B cell (primary cell): Measurements from ENCODE around the gene SMAP2. TPM values are rescaled to one million over a fixed set of nuclear protein-coding genes. Genes with fewer than 3 reads are reported as not detected.
A peak's percentile ranks its signal among the peaks of the same experiment; 100 is the strongest.

Source experiments
- ATAC-seq: fragments of 200-7000 bp; cut with Tn5 transposase; one replicate; pipeline ENCODE4 v1.10.0; 2021; ENCODE audit warnings: low read depth, mild to moderate bottlenecking, moderate number of reproducible peaks, moderate library complexity
- CTCF ChIA-PET: fragments of 350-600 bp; sonication (Branson Sonifier 250); formaldehyde crosslinking; loops from one replicate; lab custom pipeline; 2021; ENCODE audit warnings: antibody characterized with exemption, inconsistent platforms; lab: Charles Lee
- POLR2A ChIA-PET: fragments of 350-600 bp; sonication (Branson Sonifier 250); formaldehyde crosslinking; loops from one replicate; lab custom pipeline; 2021; ENCODE audit warnings: antibody characterized with exemption; lab: Charles Lee
- DNase-seq: peaks from one replicate; pipeline ENCODE4 v3.0.0; 2013
- H2AFZ ChIP-seq: 2 replicates; pipeline ENCODE4 v1.6.1; 2012; ENCODE audit warnings: mild to moderate bottlenecking, low read depth, low read length; ENCODE audit not compliant: insufficient read depth, poor library complexity, severe bottlenecking
- H3K27ac ChIP-seq, 2 donors: 1 replicate in 1 of 2; 2 replicates in 1 of 2; pipeline ENCODE4 v1.5.1; 2012 to 2013; ENCODE audit warnings: low read length in 2 of 2, mild to moderate bottlenecking in 2 of 2, moderate library complexity in 1 of 2
- H3K27me3 ChIP-seq, 4 experiments: fragments of 200-600 bp in 1 of 4; sonication (generic) in 1 of 4; replicated peaks in 1 of 4; 1 replicate in 2 of 4; 2 replicates in 2 of 4; pipeline versions ENCODE4 v1.6.1 to v1.7.0; 2013 to 2016; ENCODE audit warnings: low read length in 3 of 4, mild to moderate bottlenecking in 2 of 4, mixed read lengths in 1 of 4, moderate library complexity in 1 of 4; ENCODE audit not compliant: insufficient read depth in 4 of 4, control insufficient read depth in 3 of 4; ENCODE audit errors: control extremely low read depth in 1 of 4
- H3K36me3 ChIP-seq, 2 experiments: replicated peaks in 1 of 2; 1 replicate in 1 of 2; 2 replicates in 1 of 2; pipeline versions ENCODE4 v1.6.1 to v1.7.1; 2013; ENCODE audit warnings: low read length in 1 of 2; ENCODE audit not compliant: insufficient read depth in 2 of 2, control insufficient read depth in 1 of 2; ENCODE audit errors: control extremely low read depth in 1 of 2, extremely low read depth in 1 of 2
- H3K4me1 ChIP-seq, 2 donors: fragments of 200-600 bp in 1 of 2; sonication (generic) in 1 of 2; 1 replicate in 1 of 2; 2 replicates in 1 of 2; pipeline versions ENCODE4 v1.5.1 to v1.6.1; 2013 to 2017; ENCODE audit warnings: low read length in 2 of 2; ENCODE audit not compliant: control insufficient read depth in 2 of 2, insufficient read depth in 2 of 2
- H3K4me2 ChIP-seq: replicated peaks from 2 replicates; pipeline ENCODE3; 2012; ENCODE audit warnings: mild to moderate bottlenecking, low read depth, low read length; ENCODE audit not compliant: poor library complexity, severe bottlenecking
- H3K4me3 ChIP-seq, 5 experiments: fragments of 200-600 bp in 1 of 5; sonication (generic) in 1 of 5; 1 replicate in 3 of 5; 2 replicates in 2 of 5; pipeline versions ENCODE4 v1.5.1 to v1.7.0; 2011 to 2016; ENCODE audit warnings: low read length in 4 of 5, mild to moderate bottlenecking in 4 of 5, low read depth in 2 of 5, control low read depth in 1 of 5, moderate library complexity in 1 of 5; ENCODE audit not compliant: insufficient read depth in 1 of 5; ENCODE audit errors: control extremely low read depth in 1 of 5, extremely low read depth in 1 of 5
- H3K79me2 ChIP-seq: fragments of 200-600 bp; sonication (generic); one replicate; pipeline ENCODE4 v1.6.0; 2016; ENCODE audit warnings: low read length; ENCODE audit not compliant: control insufficient read depth, insufficient read depth
- H3K9ac ChIP-seq: fragments of 200-600 bp; sonication (generic); 2 replicates; pipeline ENCODE4 v1.6.1; 2017; ENCODE audit warnings: mild to moderate bottlenecking, low read length, moderate library complexity
- H3K9me3 ChIP-seq, 3 donors: one replicate each; pipeline versions ENCODE4 v1.6.1 to v1.7.1; 2013; ENCODE audit warnings: low read length in 2 of 3; ENCODE audit not compliant: control insufficient read depth in 2 of 3, insufficient read depth in 1 of 3; ENCODE audit errors: control extremely low read depth in 1 of 3
- H4K20me1 ChIP-seq: 2 replicates; pipeline ENCODE4 v1.6.0; 2012; ENCODE audit warnings: mild to moderate bottlenecking, low read length; ENCODE audit not compliant: insufficient read depth, control insufficient read depth, poor library complexity, severe bottlenecking
- H3K27ac Mint-ChIP-seq: one replicate; pipeline ENCODE4 v1.8.0; 2021; ENCODE audit warnings: mixed read lengths
- H3K27me3 Mint-ChIP-seq: one replicate; pipeline ENCODE4 v1.8.0; 2021; ENCODE audit warnings: mixed read lengths
- H3K4me1 Mint-ChIP-seq: one replicate; pipeline ENCODE4 v1.8.0; 2021; ENCODE audit warnings: mixed read lengths
- H3K4me3 Mint-ChIP-seq: one replicate; pipeline ENCODE4 v1.8.0; 2021; ENCODE audit warnings: mixed read lengths
- H3K9me3 Mint-ChIP-seq: one replicate; pipeline ENCODE4 v1.8.0; 2022; ENCODE audit warnings: mixed read lengths; ENCODE audit not compliant: insufficient read depth
- EZH2 ChIP-seq: IDR thresholded peaks from 2 replicates; pipeline ENCODE4 v1.6.1; 2012; ENCODE audit warnings: borderline replicate concordance, low read depth, mild to moderate bottlenecking, moderate library complexity, low read length; ENCODE audit not compliant: insufficient read depth, poor library complexity, severe bottlenecking
- WGBS: methylation state at CpG from one replicate; pipeline ENCODE4 v1.1.5; 2013; ENCODE audit warnings: missing lambda C conversion rate; ENCODE audit not compliant: insufficient coverage; 5-methylcytosine and 5-hydroxymethylcytosine counted together
- intact Hi-C: fragments of 100-400 bp; cut with micrococcal nuclease; formaldehyde crosslinking; loops from one replicate; pipeline ENCODE4 v1.10.0; 2022
- polyA plus RNA-seq: library from polyadenylated mRNA; depleted of rRNA; stranded (reverse); fragments of >200 nt; gene quantifications from 2 replicates; pipeline ENCODE4 v1.2.3, GENCODE V29; 2012
- total RNA-seq, 2 donors: library from RNA; stranded (reverse); fragments of 120-200 nt in 1 of 2; gene quantifications; 1 replicate in 1 of 2; 2 replicates in 1 of 2; pipeline versions ENCODE4 v1.2.3 to v1.2.4, GENCODE V29; 2013 to 2022
- TF ChIP-seq, protein P1 (sequence below): fragments of 200-600 bp; IDR thresholded peaks from one replicate; pipeline ENCODE4 v1.8.0; 2022; ENCODE audit warnings: antibody characterized with exemption, mild to moderate bottlenecking

SMAP2 gene
- total and polyA plus RNA-seq, 2 donors (not counting 1 experiment from before 2014, with no cell fraction given), result 275 to 305 TPM

DNA sequence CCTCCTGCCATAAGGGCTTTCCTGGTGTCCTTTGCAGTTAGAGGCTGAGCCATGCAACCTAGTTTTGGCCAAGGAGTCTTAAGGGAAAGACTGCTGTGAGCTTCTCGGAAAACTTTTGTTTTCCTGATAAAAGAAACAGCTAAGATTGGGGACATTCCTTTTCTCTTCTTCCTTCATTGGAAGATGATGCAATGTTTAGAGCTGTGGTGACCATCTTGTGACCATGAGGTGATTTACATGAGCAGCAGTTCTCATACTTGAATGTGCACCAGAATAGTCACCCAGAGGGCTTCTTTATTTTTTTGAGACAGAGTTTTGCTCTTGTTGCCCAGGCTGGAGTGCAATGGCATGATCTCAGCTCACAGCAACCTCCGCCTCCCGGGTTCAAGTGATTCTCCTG is 20.4 kb upstream of the SMAP2 start:
- H2AFZ ChIP-seq, result no peak overlapping the region
- Mint-ChIP-seq H3K4me3 (no peak overlapping the region), H3K27me3 (no peaks in the 10 kb centered on the region), H3K4me1 (peaks cover 50% of the 10 kb centered on the region), H3K27ac (peak overlapping the region; percentile 77), H3K9me3 (no peaks in the 10 kb centered on the region)
- H4K20me1 ChIP-seq, result no peaks in the 10 kb centered on the region
- peak overlapping the region in 1 of 2 donors; percentile 57 for H3K27ac ChIP-seq
- no peaks in the 10 kb centered on the region for H3K36me3 ChIP-seq
- TF ChIP-seq EZH2, result no peak
- TF ChIP-seq, protein P1, sequence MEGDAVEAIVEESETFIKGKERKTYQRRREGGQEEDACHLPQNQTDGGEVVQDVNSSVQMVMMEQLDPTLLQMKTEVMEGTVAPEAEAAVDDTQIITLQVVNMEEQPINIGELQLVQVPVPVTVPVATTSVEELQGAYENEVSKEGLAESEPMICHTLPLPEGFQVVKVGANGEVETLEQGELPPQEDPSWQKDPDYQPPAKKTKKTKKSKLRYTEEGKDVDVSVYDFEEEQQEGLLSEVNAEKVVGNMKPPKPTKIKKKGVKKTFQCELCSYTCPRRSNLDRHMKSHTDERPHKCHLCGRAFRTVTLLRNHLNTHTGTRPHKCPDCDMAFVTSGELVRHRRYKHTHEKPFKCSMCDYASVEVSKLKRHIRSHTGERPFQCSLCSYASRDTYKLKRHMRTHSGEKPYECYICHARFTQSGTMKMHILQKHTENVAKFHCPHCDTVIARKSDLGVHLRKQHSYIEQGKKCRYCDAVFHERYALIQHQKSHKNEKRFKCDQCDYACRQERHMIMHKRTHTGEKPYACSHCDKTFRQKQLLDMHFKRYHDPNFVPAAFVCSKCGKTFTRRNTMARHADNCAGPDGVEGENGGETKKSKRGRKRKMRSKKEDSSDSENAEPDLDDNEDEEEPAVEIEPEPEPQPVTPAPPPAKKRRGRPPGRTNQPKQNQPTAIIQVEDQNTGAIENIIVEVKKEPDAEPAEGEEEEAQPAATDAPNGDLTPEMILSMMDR, result no peak
- peaks cover 31% of the 10 kb centered on the region for H3K79me2 ChIP-seq
- no peaks in the 10 kb centered on the region for H3K27me3 ChIP-seq
- DNase-seq, result no peak
- H3K9me3 ChIP-seq, result peaks cover 0 to 4% (median 0%) of the 10 kb centered on the region in 3 donors
- CTCF ChIA-PET, result interaction anchor here (0.9 to 3.0 kb wide), 7 partner anchors 8 to 209 kb away, joined by 3 to 24 read pairs (median 5); no protein-coding TSS in a partner anchor
- H3K4me1 ChIP-seq, result peaks cover 37 to 41% of the 10 kb centered on the region in 2 donors
- ATAC-seq, result no peak
- peak overlapping the region; percentile 52 for H3K4me2 ChIP-seq
- intact Hi-C loops, result no loop called here
- no CpG with 5 or more reads among the region's 3 CpGs for WGBS
- POLR2A ChIA-PET, result no interaction called here
- H3K9ac ChIP-seq, result no peak overlapping the region
- no peak overlapping the region for H3K4me3 ChIP-seq

DNA sequence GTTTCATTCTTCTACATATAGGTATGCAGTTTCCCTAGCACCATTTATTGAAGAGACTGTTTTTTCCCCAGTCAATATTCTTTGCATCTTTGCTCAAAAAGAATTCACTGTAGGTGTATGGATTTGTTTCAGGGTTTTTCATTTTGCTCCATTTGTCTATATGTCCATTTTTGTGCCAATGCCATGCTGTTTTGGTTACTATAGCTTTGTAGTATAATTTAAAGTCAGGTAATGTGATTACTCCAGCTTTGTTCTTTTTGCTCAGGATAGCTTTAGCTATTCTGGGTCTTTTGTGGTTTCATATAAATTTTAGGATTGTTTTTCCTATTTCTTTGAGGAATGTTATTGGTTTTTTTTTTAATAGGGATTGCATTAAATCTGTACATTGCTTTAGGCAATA is 15.9 kb upstream of the SMAP2 start:
- no peak for DNase-seq
- Mint-ChIP-seq H3K9me3 (peaks cover 4% of the 10 kb centered on the region), H3K27me3 (no peaks in the 10 kb centered on the region), H3K4me1 (peaks cover 25% of the 10 kb centered on the region), H3K27ac (no peak overlapping the region), H3K4me3 (no peak overlapping the region)
- Histone ChIP-seq H3K9me3 (peaks cover 0 to 6% (median 4%) of the 10 kb centered on the region in 3 donors), H2AFZ (no peak overlapping the region), H3K4me2 (no peak overlapping the region), H3K4me1 (peaks cover 11% of the 10 kb centered on the region in 2 donors), H3K27me3 (no peaks in the 10 kb centered on the region), H3K27ac (no peak overlapping the region), H3K79me2 (peaks cover 38% of the 10 kb centered on the region), H4K20me1 (no peaks in the 10 kb centered on the region), H3K9ac (no peak overlapping the region), H3K36me3 (no peaks in the 10 kb centered on the region), H3K4me3 (no peak overlapping the region)
- intact Hi-C loops, result no loop called here
- no peak for ATAC-seq
- ChIA-PET CTCF (interaction anchor here (0.7 to 1.5 kb wide), 3 partner anchors 14 to 198 kb away, joined by 3 to 5 read pairs (median 4); no protein-coding TSS in a partner anchor), POLR2A (no interaction called here)
- no peak for TF ChIP-seq EZH2
- TF ChIP-seq, protein P1, result no peak
